Measurements from ENCODE around the gene PRR27. TPM values are rescaled to one million over a fixed set of nuclear protein-coding genes. Genes with fewer than 3 reads are reported as not detected.

The PRR27 gene
- total and polyA plus RNA-seq, 4 donors, result not detected

GRCh38 chr4:70114096-70114495 lies 39.9 kb upstream of the PRR27 start:
- no peaks in the 10 kb centered on the region for H3K9me3 ChIP-seq (ENCODE audit: control insufficient read depth in 4 of 4, low read length in 3 of 4)
- H3K36me3 ChIP-seq (ENCODE audit: control insufficient read depth in 4 of 4, insufficient read depth in 3 of 4, low read depth in 1 of 4, low read length in 3 of 4), result no peaks in the 10 kb centered on the region

GRCh38 chr4:70120323-70120722 lies 33.7 kb upstream of the PRR27 start:
- Histone ChIP-seq H3K4me1 (ENCODE audit: control insufficient read depth in 4 of 4, insufficient read depth in 4 of 4, low read length in 3 of 4) (no peaks in the 10 kb centered on the region), H3K9ac (ENCODE audit: low read depth in 1 of 2, low read length in 2 of 2) (no peak overlapping the region), H3K27me3 (ENCODE audit: control insufficient read depth in 4 of 4, insufficient read depth in 4 of 4, low read length in 3 of 4) (peaks cover 0 to 5% (median 0%) of the 10 kb centered on the region in 4 donors), H3K36me3 (ENCODE audit: control insufficient read depth in 4 of 4, insufficient read depth in 3 of 4, low read depth in 1 of 4, low read length in 3 of 4) (no peaks in the 10 kb centered on the region), H3K4me3 (ENCODE audit: low read depth in 1 of 3, low read length in 3 of 3) (no peak overlapping the region), H3K27ac (ENCODE audit: low read depth in 1 of 2, low read length in 2 of 2) (no peak overlapping the region), H3K9me3 (ENCODE audit: control insufficient read depth in 4 of 4, low read length in 3 of 4) (no peaks in the 10 kb centered on the region)
- DNase-seq (ENCODE audit: low spot score), result no peak
- TF ChIP-seq FOXA1 (IDR thresholded peaks at IDR 0.05) (no peak), GABPA (IDR thresholded peaks at IDR 0.05 in 1 of 2, conservative IDR thresholded peaks at IDR 0.05 in 1 of 2) (no peak), REST (IDR thresholded peaks at IDR 0.05) (no peak), NR2F2 (IDR thresholded peaks at IDR 0.05) (no peak), YY1 (IDR thresholded peaks at IDR 0.05) (no peak)
- WGBS, result 87% methylated on average over 1 of the region's 1 CpG

More at GRCh38 chr4:70114096-70114495, 39.9 kb upstream of the PRR27 start:
- 65% methylated on average over 2 of the region's 2 CpGs for WGBS
- Histone ChIP-seq H3K27ac (ENCODE audit: low read depth in 1 of 2, low read length in 2 of 2) (no peak overlapping the region), H3K9ac (ENCODE audit: low read depth in 1 of 2, low read length in 2 of 2) (no peak overlapping the region), H3K4me1 (ENCODE audit: control insufficient read depth in 4 of 4, insufficient read depth in 4 of 4, low read length in 3 of 4) (no peaks in the 10 kb centered on the region), H3K4me3 (ENCODE audit: low read depth in 1 of 3, low read length in 3 of 3) (no peak overlapping the region), H3K27me3 (ENCODE audit: control insufficient read depth in 4 of 4, insufficient read depth in 4 of 4, low read length in 3 of 4) (no peaks in the 10 kb centered on the region)
- TF ChIP-seq EGR1 (IDR thresholded peaks at IDR 0.05; ENCODE audit: low read depth in 2 of 2) (no peak), MAX (IDR thresholded peaks at IDR 0.05) (no peak), NR2F2 (IDR thresholded peaks at IDR 0.05) (no peak), HNF4A (conservative IDR thresholded peaks at IDR 0.05) (no peak), TAF1 (conservative IDR thresholded peaks at IDR 0.05) (no peak), ZBTB33 (IDR thresholded peaks at IDR 0.05) (no peak), FOXA1 (IDR thresholded peaks at IDR 0.05) (no peak), HNF4G (IDR thresholded peaks at IDR 0.05) (no peak), JUND (IDR thresholded peaks at IDR 0.05) (no peak), GABPA (IDR thresholded peaks at IDR 0.05 in 1 of 2, conservative IDR thresholded peaks at IDR 0.05 in 1 of 2) (no peak)
- no peak for DNase-seq (ENCODE audit: low spot score)

GRCh38 chr4:70133473-70133872 lies 20.6 kb upstream of the PRR27 start:
- 63% methylated on average over 15 of the region's 15 CpGs for WGBS
- no peak overlapping the region for H3K27ac ChIP-seq (ENCODE audit: low read depth in 1 of 2, low read length in 2 of 2)
- H3K36me3 ChIP-seq (ENCODE audit: control insufficient read depth in 4 of 4, insufficient read depth in 3 of 4, low read depth in 1 of 4, low read length in 3 of 4), result no peaks in the 10 kb centered on the region
- no peak for DNase-seq (ENCODE audit: low spot score)
- H3K4me1 ChIP-seq (ENCODE audit: control insufficient read depth in 4 of 4, insufficient read depth in 4 of 4, low read length in 3 of 4), result no peaks in the 10 kb centered on the region
- H3K4me3 ChIP-seq (ENCODE audit: low read depth in 1 of 3, low read length in 3 of 3), result no peak overlapping the region
- H3K9me3 ChIP-seq (ENCODE audit: control insufficient read depth in 4 of 4, low read length in 3 of 4), result no peaks in the 10 kb centered on the region
- H3K27me3 ChIP-seq (ENCODE audit: control insufficient read depth in 4 of 4, insufficient read depth in 4 of 4, low read length in 3 of 4), result no peaks in the 10 kb centered on the region
- TF ChIP-seq TAF1 (conservative IDR thresholded peaks at IDR 0.05), result no peak
- TF ChIP-seq CTCF (IDR thresholded peaks at IDR 0.05; ENCODE audit: low read depth, low read length, missing input control), result no peak
- H3K9ac ChIP-seq (ENCODE audit: low read depth in 1 of 2, low read length in 2 of 2), result no peak overlapping the region
